GM12878 (cell line): ENCODE results near the gene CDCA8. TPM values are rescaled to one million over a fixed set of nuclear protein-coding genes. Genes with fewer than 3 reads are reported as not detected.

Source experiments
- ATAC-seq: fragments of 200-7000 bp; cut with Tn5 transposase; 3 replicates; pipeline ENCODE4 v1.9.1; 2020; ENCODE audit warnings: mild to moderate bottlenecking, moderate library complexity
- BruUV-seq: library from RNA; stranded (reverse); fragments of 400-500 nt; replicated peaks from 2 replicates; lab custom pipeline; 2021; lab: Mats Ljungman, UMichigan
- CTCF ChIA-PET: fragments of 300-600 bp; sonication (Branson Sonifier 250); formaldehyde crosslinking; extraction: SDS; loops from one replicate; lab custom pipeline; 2021; ENCODE audit warnings: inconsistent platforms; lab: Yijun Ruan, JAX
- POLR2A ChIA-PET: fragments of 350-600 bp; formaldehyde crosslinking; extraction: SDS; loops from one replicate; lab custom pipeline; 2021; ENCODE audit warnings: inconsistent platforms; lab: Charles Lee
- RAD21 ChIA-PET: fragments of 300-600 bp; sonication (Branson Sonifier 250); formaldehyde crosslinking; loops from one replicate; lab custom pipeline; 2023; ENCODE audit warnings: antibody characterized with exemption; ENCODE audit not compliant: unreplicated experiment; lab: Charles Lee
- SMC1A ChIA-PET: fragments of 300-600 bp; sonication (Branson Sonifier 250); formaldehyde crosslinking; loops from one replicate; lab custom pipeline; 2023; ENCODE audit not compliant: unreplicated experiment, uncharacterized antibody; lab: Charles Lee
- DNase-seq: peaks from one replicate; pipeline ENCODE4 v3.0.0-alpha.2; 2011; ENCODE audit warnings: low read depth, low spot score
- FAIRE-seq: peaks from 3 replicates; lab custom pipeline; 2011; peaks lifted over from hg19 to GRCh38; lab: Jason Lieb, UNC
- H2AFZ ChIP-seq: 2 replicates; pipeline ENCODE4 v1.6.0; 2011; ENCODE audit warnings: low read depth, low read length, control low read depth; ENCODE audit not compliant: control insufficient read depth
- H3K27ac ChIP-seq: 2 replicates; pipeline ENCODE4 v1.5.1; 2011; ENCODE audit warnings: control low read depth; ENCODE audit not compliant: control insufficient read depth, insufficient read depth
- H3K27me3 ChIP-seq, 2 experiments: replicated peaks in 1 of 2; 2 replicates each; pipeline versions ENCODE4 v1.6.0 to v1.6.1; 2011; ENCODE audit warnings: low read length in 1 of 2; ENCODE audit not compliant: control insufficient read depth in 2 of 2, insufficient read depth in 2 of 2
- H3K36me3 ChIP-seq, 2 experiments: 2 replicates each; pipeline ENCODE4 v1.5.1; 2011; ENCODE audit warnings: low read length in 1 of 2; ENCODE audit not compliant: control insufficient read depth in 2 of 2, insufficient read depth in 2 of 2
- H3K4me1 ChIP-seq: 2 replicates; pipeline ENCODE4 v1.6.1; 2011; ENCODE audit warnings: mild to moderate bottlenecking, low read length, moderate library complexity, mixed read lengths; ENCODE audit not compliant: control insufficient read depth, insufficient read depth
- H3K4me2 ChIP-seq: 2 replicates; pipeline ENCODE4 v1.6.0; 2011; ENCODE audit warnings: control low read depth; ENCODE audit not compliant: control insufficient read depth, insufficient read depth
- H3K4me3 ChIP-seq: fragments of 200-600 bp; sonication (generic); 2 replicates; pipeline ENCODE4 v1.5.1; 2016
- H3K79me2 ChIP-seq: 2 replicates; pipeline ENCODE4 v1.6.0; 2011; ENCODE audit warnings: low read length; ENCODE audit not compliant: control insufficient read depth, insufficient read depth
- H3K9ac ChIP-seq: 2 replicates; pipeline ENCODE4 v1.8.0; 2011; ENCODE audit warnings: low read length, control low read depth, mixed read lengths; ENCODE audit not compliant: control insufficient read depth, insufficient read depth
- H3K9me3 ChIP-seq: replicated peaks from 3 replicates; pipeline ENCODE4 v1.5.1; 2011; ENCODE audit warnings: mild to moderate bottlenecking, low read length; ENCODE audit not compliant: control insufficient read depth, insufficient read depth
- H4K20me1 ChIP-seq: 2 replicates; pipeline ENCODE4 v1.6.0; 2011; ENCODE audit not compliant: control insufficient read depth, insufficient read depth
- CUX1 ChIP-seq: IDR thresholded peaks from 2 replicates; pipeline ENCODE4 v1.6.1; 2012; ENCODE audit warnings: improper control_type of control experiment, low read depth, low read length; ENCODE audit not compliant: insufficient replicate concordance
- ETV6 ChIP-seq, 2 experiments: fragments of 450-650 bp in 1 of 2; IDR thresholded peaks in 1 of 2; conservative IDR thresholded peaks in 1 of 2; 2 replicates each; pipeline ENCODE4 v1.6.1; 2014; ENCODE audit warnings: antibody characterized with exemption in 1 of 2, borderline replicate concordance in 1 of 2, low read depth in 1 of 2, mild to moderate bottlenecking in 1 of 2, moderate library complexity in 1 of 2
- MYC ChIP-seq: IDR thresholded peaks from 2 replicates; pipeline ENCODE4 v1.6.1; 2011; ENCODE audit warnings: mild to moderate bottlenecking, low read length, moderate library complexity, inconsistent platforms; ENCODE audit not compliant: insufficient read depth, insufficient replicate concordance, insufficient read length, severe bottlenecking
- NKRF ChIP-seq: fragments of 450-650 bp; conservative IDR thresholded peaks from 2 replicates; pipeline ENCODE4 v1.6.1; 2017; ENCODE audit warnings: mild to moderate bottlenecking, moderate library complexity
- PBX3 ChIP-seq: IDR thresholded peaks from 2 replicates; pipeline ENCODE4 v1.6.1; 2011; ENCODE audit warnings: mild to moderate bottlenecking, low read depth, low read length, moderate library complexity; ENCODE audit not compliant: insufficient replicate concordance
- WGBS: methylation state at CpG from one replicate; pipeline ENCODE4 v1.1.6; 2016; ENCODE audit warnings: low lambda C conversion rate; ENCODE audit not compliant: insufficient replicate concordance, insufficient coverage; ENCODE audit errors: missing lambda C conversion rate; 5-methylcytosine and 5-hydroxymethylcytosine counted together
- in situ Hi-C: fragments of 300-500 bp; cut with MboI; formaldehyde crosslinking; loops from 9 replicates; pipeline ENCODE4 v1.14.3; 2018; ENCODE audit warnings: mixed read lengths
- intact Hi-C: fragments of 100-400 bp; cut with micrococcal nuclease; formaldehyde crosslinking; loops from one replicate; pipeline ENCODE4 v1.14.2; 2022; ENCODE audit not compliant: unreplicated experiment
- polyA plus RNA-seq, 11 experiments: library from polyadenylated mRNA; depleted of rRNA in 4 of 11; unstranded in 6 of 11; stranded (reverse) in 5 of 11; fragments of >200 nt; fragmentation: Nextera tagmentation in 4 of 11; fragmentation: Illumina TruSeq in 1 of 11; extraction: Ambion mirVana in 4 of 11; extraction: Trizol in 1 of 11; gene quantifications; 1 replicate in 1 of 11; 2 replicates in 10 of 11; pipeline versions ENCODE4 v1.2.1 to v1.2.3, GENCODE V29; 2011 to 2016; ENCODE audit warnings: inconsistent platforms in 2 of 11, missing spikeins in 2 of 11, low read depth in 1 of 11
- total RNA-seq, 4 experiments: library from RNA; depleted of rRNA in 3 of 4; stranded (reverse); fragments of >200 nt in 3 of 4; fragmentation: Illumina TruSeq in 1 of 4; extraction: Trizol in 1 of 4; gene quantifications; 2 replicates each; pipeline versions ENCODE4 v1.2.1 to v1.2.3, GENCODE V29; 2013 to 2021
- TF ChIP-seq, protein P1 (sequence below): fragments of 150-350 bp; IDR thresholded peaks from 2 replicates; pipeline ENCODE4 v1.6.1; 2016; ENCODE audit warnings: low read depth, low read length

CDCA8 gene
- total and polyA plus RNA-seq, 10 of the 15 experiments (the other 5 are each of a cell fraction or from before 2014, with no cell fraction given), result 21.3 to 98.1 (median 61.4) TPM

- no peak for TF ChIP-seq NKRF
- no peak for TF ChIP-seq ETV6 (conservative IDR thresholded peaks at IDR 0.05 in 1 of 2, IDR thresholded peaks at IDR 0.05 in 1 of 2; ENCODE audit: borderline replicate concordance in 1 of 2, low read depth in 1 of 2)
Measured at GRCh38 chr1:37651803-37652202, 40.5 kb upstream of the CDCA8 start (continued).

DNA sequence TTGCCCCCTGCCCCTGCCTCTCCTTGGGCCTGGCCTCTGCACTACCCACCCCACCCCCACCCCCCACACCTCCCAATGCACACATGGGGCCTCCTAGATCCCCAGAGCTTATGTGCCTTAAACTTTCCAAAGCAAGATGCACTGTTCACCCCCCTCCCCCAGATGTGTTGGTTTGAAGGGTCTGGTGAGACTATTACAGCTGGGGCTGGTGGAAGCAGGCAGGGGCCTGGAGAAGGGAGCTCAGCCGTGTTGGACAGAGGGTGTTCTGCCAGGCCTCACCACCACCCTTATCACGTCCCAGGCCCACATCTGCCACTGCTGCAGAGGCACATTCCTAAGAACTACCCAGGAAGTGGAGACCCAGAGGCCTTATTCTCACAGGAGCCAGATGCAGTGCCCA lies 39.3 kb upstream of the CDCA8 start:
- Histone ChIP-seq H3K36me3 (no peaks in the 10 kb centered on the region), H3K9ac (no peak overlapping the region), H3K9me3 (no peaks in the 10 kb centered on the region), H3K27me3 (no peaks in the 10 kb centered on the region), H3K4me3 (no peak overlapping the region), H2AFZ (no peak overlapping the region), H3K4me2 (no peak overlapping the region), H3K4me1 (no peaks in the 10 kb centered on the region), H3K27ac (no peak overlapping the region), H3K79me2 (no peaks in the 10 kb centered on the region), H4K20me1 (no peaks in the 10 kb centered on the region)
- no peak for FAIRE-seq
- 0% methylated on average over 2 of the region's 2 CpGs for WGBS
- no peak for ATAC-seq
- ChIA-PET SMC1A (no interaction called here), CTCF (interaction anchor here (0.6 kb wide), 1 partner anchor 25 kb away, joined by 4 read pairs; no protein-coding TSS in a partner anchor), RAD21 (no interaction called here), POLR2A (no interaction called here)
- no TSS peak for BruUV-seq
- no peak for DNase-seq
- in situ Hi-C loops, result no loop called here
- intact Hi-C loops, result no loop called here
- TF ChIP-seq PBX3 (no peak), CUX1 (no peak), MYC (no peak)
- TF ChIP-seq, protein P1, sequence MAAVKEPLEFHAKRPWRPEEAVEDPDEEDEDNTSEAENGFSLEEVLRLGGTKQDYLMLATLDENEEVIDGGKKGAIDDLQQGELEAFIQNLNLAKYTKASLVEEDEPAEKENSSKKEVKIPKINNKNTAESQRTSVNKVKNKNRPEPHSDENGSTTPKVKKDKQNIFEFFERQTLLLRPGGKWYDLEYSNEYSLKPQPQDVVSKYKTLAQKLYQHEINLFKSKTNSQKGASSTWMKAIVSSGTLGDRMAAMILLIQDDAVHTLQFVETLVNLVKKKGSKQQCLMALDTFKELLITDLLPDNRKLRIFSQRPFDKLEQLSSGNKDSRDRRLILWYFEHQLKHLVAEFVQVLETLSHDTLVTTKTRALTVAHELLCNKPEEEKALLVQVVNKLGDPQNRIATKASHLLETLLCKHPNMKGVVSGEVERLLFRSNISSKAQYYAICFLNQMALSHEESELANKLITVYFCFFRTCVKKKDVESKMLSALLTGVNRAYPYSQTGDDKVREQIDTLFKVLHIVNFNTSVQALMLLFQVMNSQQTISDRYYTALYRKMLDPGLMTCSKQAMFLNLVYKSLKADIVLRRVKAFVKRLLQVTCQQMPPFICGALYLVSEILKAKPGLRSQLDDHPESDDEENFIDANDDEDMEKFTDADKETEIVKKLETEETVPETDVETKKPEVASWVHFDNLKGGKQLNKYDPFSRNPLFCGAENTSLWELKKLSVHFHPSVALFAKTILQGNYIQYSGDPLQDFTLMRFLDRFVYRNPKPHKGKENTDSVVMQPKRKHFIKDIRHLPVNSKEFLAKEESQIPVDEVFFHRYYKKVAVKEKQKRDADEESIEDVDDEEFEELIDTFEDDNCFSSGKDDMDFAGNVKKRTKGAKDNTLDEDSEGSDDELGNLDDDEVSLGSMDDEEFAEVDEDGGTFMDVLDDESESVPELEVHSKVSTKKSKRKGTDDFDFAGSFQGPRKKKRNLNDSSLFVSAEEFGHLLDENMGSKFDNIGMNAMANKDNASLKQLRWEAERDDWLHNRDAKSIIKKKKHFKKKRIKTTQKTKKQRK, result no peak
